Karpas-422 (cell line): ENCODE data around the gene FN1. TPM values are rescaled to one million over a fixed set of nuclear protein-coding genes. Genes with fewer than 3 reads are reported as not detected.

ENCODE experiments used
- DNase-seq: peaks from one replicate; pipeline ENCODE4 v3.0.0-alpha.2; 2015
- H2AFZ ChIP-seq: fragments of 200-600 bp; sonication (generic); 2 replicates; pipeline ENCODE4 v1.6.1; 2014; ENCODE audit warnings: antibody characterized with exemption, low read length, mixed read lengths
- H3K27ac ChIP-seq: fragments of 200-600 bp; sonication (generic); 2 replicates; pipeline ENCODE4 v1.5.1; 2014; ENCODE audit warnings: mild to moderate bottlenecking, low read length, moderate library complexity
- H3K27me3 ChIP-seq: fragments of 200-600 bp; sonication (generic); 2 replicates; pipeline ENCODE4 v1.6.1; 2014; ENCODE audit warnings: low read length, mixed read lengths
- H3K36me3 ChIP-seq: fragments of 200-600 bp; sonication (generic); 2 replicates; pipeline ENCODE4 v1.6.1; 2014; ENCODE audit warnings: low read length, mixed read lengths; ENCODE audit not compliant: insufficient read depth
- H3K4me1 ChIP-seq: fragments of 200-600 bp; sonication (generic); 2 replicates; pipeline ENCODE4 v1.6.1; 2014; ENCODE audit warnings: mild to moderate bottlenecking, low read length, mixed read lengths
- H3K4me2 ChIP-seq: fragments of 200-600 bp; sonication (generic); 2 replicates; pipeline ENCODE4 v1.6.1; 2014; ENCODE audit warnings: low read length, low read depth, mild to moderate bottlenecking; ENCODE audit not compliant: poor library complexity, severe bottlenecking
- H3K4me3 ChIP-seq: fragments of 200-600 bp; sonication (generic); 2 replicates; pipeline ENCODE4 v1.5.1; 2014; ENCODE audit warnings: mild to moderate bottlenecking, antibody characterized with exemption, low read length, mixed read lengths
- H3K79me2 ChIP-seq: fragments of 200-600 bp; sonication (generic); 2 replicates; pipeline ENCODE4 v1.6.1; 2014; ENCODE audit warnings: mild to moderate bottlenecking, low read length, mixed read lengths
- H3K9ac ChIP-seq: fragments of 200-600 bp; sonication (generic); 2 replicates; pipeline ENCODE4 v1.6.0; 2014; ENCODE audit warnings: low read length
- H3K9me2 ChIP-seq: fragments of 200-600 bp; sonication (generic), shearing (Covaris generic); replicated peaks from 2 replicates; pipeline ENCODE4 v1.6.0; 2014; ENCODE audit warnings: mild to moderate bottlenecking, low read length, moderate library complexity; ENCODE audit not compliant: insufficient read depth
- H3K9me3 ChIP-seq: fragments of 300-700, 200-600 bp; sonication (generic); 2 replicates; pipeline ENCODE4 v1.6.1; 2014; ENCODE audit warnings: low read length, mixed read lengths
- H4K20me1 ChIP-seq: fragments of 200-600 bp; sonication (generic); 2 replicates; pipeline ENCODE4 v1.6.1; 2014; ENCODE audit warnings: mild to moderate bottlenecking, antibody characterized with exemption, low read length, low read depth; ENCODE audit not compliant: insufficient read depth
- total RNA-seq: library from RNA; depleted of rRNA; stranded (reverse); fragments of >200 nt; shearing (Covaris generic); gene quantifications from 2 replicates; pipeline ENCODE4 v1.2.3, GENCODE V29; 2014; ENCODE audit warnings: low replicate concordance

Gene FN1
- total RNA-seq, 1 experiment from 2014 or later = 0.67 TPM

- no peak for DNase-seq
- H3K27me3 ChIP-seq = no peaks in the 10 kb centered on the region
- H3K36me3 ChIP-seq = no peaks in the 10 kb centered on the region
- H3K9me3 ChIP-seq = no peaks in the 10 kb centered on the region
- peak overlapping the region; percentile 52 for H3K9ac ChIP-seq
- H3K4me1 ChIP-seq = peaks cover 18% of the 10 kb centered on the region
- H4K20me1 ChIP-seq = no peaks in the 10 kb centered on the region
- no peaks in the 10 kb centered on the region for H3K9me2 ChIP-seq
- peak overlapping the region; percentile 85; the same call in 1 of the 2 replicates for H2AFZ ChIP-seq
- peak overlapping the region; percentile 67 for H3K4me3 ChIP-seq
- peak overlapping the region; percentile 91 for H3K4me2 ChIP-seq
- no peaks in the 10 kb centered on the region for H3K79me2 ChIP-seq
- no peak overlapping the region for H3K27ac ChIP-seq
Measured at GRCh38 chr2:215436705-215437565, 1.1 kb upstream of the FN1 start.

- peak overlapping the region; percentile 58; the same call in 1 of the 2 replicates for H3K4me3 ChIP-seq
- no peaks in the 10 kb centered on the region for H3K27me3 ChIP-seq
- H3K9me2 ChIP-seq = no peaks in the 10 kb centered on the region
- no peak overlapping the region for H3K27ac ChIP-seq
- peaks cover 18% of the 10 kb centered on the region for H3K4me1 ChIP-seq
- no peak overlapping the region for H3K4me2 ChIP-seq
- DNase-seq = no peak
- no peaks in the 10 kb centered on the region for H3K79me2 ChIP-seq
- H3K36me3 ChIP-seq = no peaks in the 10 kb centered on the region
- H3K9me3 ChIP-seq = no peaks in the 10 kb centered on the region
- H4K20me1 ChIP-seq = no peaks in the 10 kb centered on the region
- peak overlapping the region; percentile 53 for H3K9ac ChIP-seq
- no peak overlapping the region for H2AFZ ChIP-seq
Measured at GRCh38 chr2:215435280-215435869, 493 bp downstream of the FN1 start.

- Histone ChIP-seq H3K9me2 (no peaks in the 10 kb centered on the region), H2AFZ (no peak overlapping the region), H3K9me3 (no peaks in the 10 kb centered on the region), H3K27me3 (no peaks in the 10 kb centered on the region), H3K4me2 (no peak overlapping the region), H3K9ac (no peak overlapping the region), H4K20me1 (no peaks in the 10 kb centered on the region), H3K79me2 (no peaks in the 10 kb centered on the region), H3K27ac (no peak overlapping the region), H3K4me1 (peaks cover 13% of the 10 kb centered on the region), H3K4me3 (no peak overlapping the region), H3K36me3 (no peaks in the 10 kb centered on the region)
- DNase-seq = no peak
Measured at GRCh38 chr2:215434447-215435279, 1.2 kb downstream of the FN1 start.

GRCh38 chr2:215432759-215433594, 2.9 kb downstream of the FN1 start:
- no peak overlapping the region for H3K4me3 ChIP-seq
- no peaks in the 10 kb centered on the region for H3K9me3 ChIP-seq
- H3K4me2 ChIP-seq = no peak overlapping the region
- no peak for DNase-seq
- H3K79me2 ChIP-seq = no peaks in the 10 kb centered on the region
- no peak overlapping the region for H2AFZ ChIP-seq
- H3K9ac ChIP-seq = no peak overlapping the region
- no peaks in the 10 kb centered on the region for H4K20me1 ChIP-seq
- no peaks in the 10 kb centered on the region for H3K36me3 ChIP-seq
- H3K9me2 ChIP-seq = no peaks in the 10 kb centered on the region
- no peaks in the 10 kb centered on the region for H3K27me3 ChIP-seq
- H3K27ac ChIP-seq = no peak overlapping the region
- H3K4me1 ChIP-seq = peaks cover 13% of the 10 kb centered on the region

- H3K36me3 ChIP-seq = no peaks in the 10 kb centered on the region
- H3K27ac ChIP-seq = no peak overlapping the region
- no peaks in the 10 kb centered on the region for H3K79me2 ChIP-seq
- peaks cover 9% of the 10 kb centered on the region for H3K4me1 ChIP-seq
- DNase-seq = no peak
- H3K9me2 ChIP-seq = no peaks in the 10 kb centered on the region
- no peak overlapping the region for H3K9ac ChIP-seq
- H4K20me1 ChIP-seq = no peaks in the 10 kb centered on the region
- no peaks in the 10 kb centered on the region for H3K9me3 ChIP-seq
- H3K4me3 ChIP-seq = no peak overlapping the region
- no peaks in the 10 kb centered on the region for H3K27me3 ChIP-seq
- no peak overlapping the region for H3K4me2 ChIP-seq
- H2AFZ ChIP-seq = no peak overlapping the region
Measured at GRCh38 chr2:215431778-215432758, 3.8 kb downstream of the FN1 start.

- no peaks in the 10 kb centered on the region for H3K27me3 ChIP-seq
- no peak for DNase-seq
- no peak overlapping the region for H2AFZ ChIP-seq
- H3K9ac ChIP-seq = no peak overlapping the region
- no peaks in the 10 kb centered on the region for H3K9me3 ChIP-seq
- no peaks in the 10 kb centered on the region for H3K36me3 ChIP-seq
- peaks cover 2% of the 10 kb centered on the region for H3K4me1 ChIP-seq
- no peak overlapping the region for H3K27ac ChIP-seq
- H3K79me2 ChIP-seq = no peaks in the 10 kb centered on the region
- H3K4me3 ChIP-seq = no peak overlapping the region
- H3K4me2 ChIP-seq = no peak overlapping the region
- H4K20me1 ChIP-seq = no peaks in the 10 kb centered on the region
- H3K9me2 ChIP-seq = no peaks in the 10 kb centered on the region
Measured at GRCh38 chr2:215431290-215431689, 4.6 kb downstream of the FN1 start.

GRCh38 chr2:215430528-215431187, 5.2 kb downstream of the FN1 start:
- H4K20me1 ChIP-seq = no peaks in the 10 kb centered on the region
- no peak overlapping the region for H2AFZ ChIP-seq
- no peaks in the 10 kb centered on the region for H3K36me3 ChIP-seq
- H3K27ac ChIP-seq = no peak overlapping the region
- no peaks in the 10 kb centered on the region for H3K9me3 ChIP-seq
- H3K4me3 ChIP-seq = no peak overlapping the region
- H3K79me2 ChIP-seq = no peaks in the 10 kb centered on the region
- DNase-seq = no peak
- H3K4me1 ChIP-seq = no peaks in the 10 kb centered on the region
- H3K27me3 ChIP-seq = no peaks in the 10 kb centered on the region
- no peak overlapping the region for H3K4me2 ChIP-seq
- H3K9me2 ChIP-seq = no peaks in the 10 kb centered on the region
- H3K9ac ChIP-seq = no peak overlapping the region
